Esophagus muscularis mucosa (tissue), 4 donors: Measurements from ENCODE around the gene C11orf97. TPM values are rescaled to one million over a fixed set of nuclear protein-coding genes. Genes with fewer than 3 reads are reported as not detected.
A peak's percentile ranks its signal among the peaks of the same experiment; 100 is the strongest.
"Not testable (repeated sequence)": the region's sequence is repeated elsewhere in the genome, so short reads cannot be mapped to it uniquely, and the experiment has no call there.

Experiments used
- DNase-seq: peaks from one replicate; pipeline ENCODE4 v3.0.0-alpha.2; 2017; ENCODE audit errors: extremely low spot score
- H3K27ac ChIP-seq, 4 donors: fragments of 200-600 bp; sonication (generic); replicated peaks in 1 of 4; 1 replicate in 3 of 4; 2 replicates in 1 of 4; pipeline ENCODE4 v1.5.1; 2016 to 2019; ENCODE audit warnings: mild to moderate bottlenecking in 1 of 4
- H3K27me3 ChIP-seq, 4 donors: fragments of 200-600 bp; sonication (generic); one replicate each; pipeline versions ENCODE4 v1.5.1 to v1.6.0; 2016 to 2019
- H3K36me3 ChIP-seq, 4 donors: fragments of 200-600 bp; sonication (generic); one replicate each; pipeline ENCODE4 v1.5.1; 2016 to 2019
- H3K4me1 ChIP-seq, 4 donors: fragments of 200-600 bp; sonication (generic); one replicate each; pipeline ENCODE4 v1.5.1; 2016 to 2019
- H3K4me3 ChIP-seq, 4 donors: fragments of 200-600 bp; sonication (generic); 1 replicate in 2 of 4; 2 replicates in 2 of 4; pipeline ENCODE4 v1.5.1; 2016 to 2019; ENCODE audit warnings: mild to moderate bottlenecking in 4 of 4, moderate library complexity in 1 of 4
- H3K9me3 ChIP-seq, 4 donors: fragments of 200-600 bp; sonication (generic); 1 replicate in 3 of 4; 2 replicates in 1 of 4; pipeline ENCODE4 v1.5.1; 2016 to 2019
- EP300 ChIP-seq: sonication (generic); formaldehyde crosslinking; IDR thresholded peaks from one replicate; pipeline ENCODE4 v1.6.1; 2017; ENCODE audit warnings: antibody characterized with exemption
- POLR2A ChIP-seq: fragments of 450-650 bp; IDR thresholded peaks from one replicate; pipeline ENCODE4 v1.6.1; 2017; ENCODE audit warnings: antibody characterized with exemption, moderate library complexity, mild to moderate bottlenecking, low read depth
- POLR2AphosphoS5 ChIP-seq, 2 donors: sonication (generic); formaldehyde crosslinking; IDR thresholded peaks; one replicate each; pipeline ENCODE4 v1.6.1; 2017; ENCODE audit warnings: antibody characterized with exemption in 2 of 2
- WGBS: methylation state at CpG from one replicate; pipeline ENCODE4 v1.1.5; 2018; 5-methylcytosine and 5-hydroxymethylcytosine counted together
- intact Hi-C: fragments of 100-400 bp; cut with DNase I; formaldehyde crosslinking; loops from one replicate; pipeline ENCODE4 v1.15.1; 2023
- total RNA-seq, 4 donors: library from RNA; depleted of rRNA; stranded (reverse); fragments of >200 nt; gene quantifications; one replicate each; pipeline versions ENCODE4 v1.1.0 to v1.2.1, GENCODE V29; 2016
- TF ChIP-seq, protein P1 (sequence below), 3 experiments: fragments of 200-600 bp in 2 of 3; fragments of 450-650 bp in 1 of 3; sonication (generic) in 2 of 3; IDR thresholded peaks; one replicate each; pipeline ENCODE4 v1.5.1; 2017 to 2019; ENCODE audit warnings: antibody characterized with exemption in 3 of 3, mild to moderate bottlenecking in 2 of 3, moderate library complexity in 1 of 3

The C11orf97 gene
- total RNA-seq, 4 donors from 2014 or later: not detected

DNA sequence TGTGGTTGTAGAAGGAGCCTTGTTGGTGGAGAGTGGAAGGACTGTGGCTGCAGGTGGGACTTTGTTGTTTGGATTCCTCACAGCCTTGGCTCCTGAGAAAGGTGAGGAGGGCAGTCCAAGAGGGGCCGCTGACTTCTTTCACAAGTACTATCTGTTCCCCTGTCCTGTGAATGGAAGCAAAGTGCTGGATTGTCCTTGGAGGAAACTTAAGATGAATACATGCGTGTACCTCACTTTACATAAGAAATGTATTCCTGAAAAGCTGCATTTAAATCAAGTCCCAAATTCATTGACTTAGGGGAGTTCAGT lies 33.9 kb downstream of the C11orf97 start:
- no peak overlapping the region for H3K27ac ChIP-seq
- intact Hi-C loops: no loop called here
- H3K27me3 ChIP-seq: no peaks in the 10 kb centered on the region
- TF ChIP-seq POLR2A (no peak), EP300 (no peak), POLR2AphosphoS5 (IDR thresholded peaks at IDR 0.05) (no peak)
- TF ChIP-seq, protein P1, sequence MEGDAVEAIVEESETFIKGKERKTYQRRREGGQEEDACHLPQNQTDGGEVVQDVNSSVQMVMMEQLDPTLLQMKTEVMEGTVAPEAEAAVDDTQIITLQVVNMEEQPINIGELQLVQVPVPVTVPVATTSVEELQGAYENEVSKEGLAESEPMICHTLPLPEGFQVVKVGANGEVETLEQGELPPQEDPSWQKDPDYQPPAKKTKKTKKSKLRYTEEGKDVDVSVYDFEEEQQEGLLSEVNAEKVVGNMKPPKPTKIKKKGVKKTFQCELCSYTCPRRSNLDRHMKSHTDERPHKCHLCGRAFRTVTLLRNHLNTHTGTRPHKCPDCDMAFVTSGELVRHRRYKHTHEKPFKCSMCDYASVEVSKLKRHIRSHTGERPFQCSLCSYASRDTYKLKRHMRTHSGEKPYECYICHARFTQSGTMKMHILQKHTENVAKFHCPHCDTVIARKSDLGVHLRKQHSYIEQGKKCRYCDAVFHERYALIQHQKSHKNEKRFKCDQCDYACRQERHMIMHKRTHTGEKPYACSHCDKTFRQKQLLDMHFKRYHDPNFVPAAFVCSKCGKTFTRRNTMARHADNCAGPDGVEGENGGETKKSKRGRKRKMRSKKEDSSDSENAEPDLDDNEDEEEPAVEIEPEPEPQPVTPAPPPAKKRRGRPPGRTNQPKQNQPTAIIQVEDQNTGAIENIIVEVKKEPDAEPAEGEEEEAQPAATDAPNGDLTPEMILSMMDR (IDR thresholded peaks at IDR 0.05): no peak
- WGBS: 91% methylated on average over 2 of the region's 2 CpGs
- H3K36me3 ChIP-seq: no peaks in the 10 kb centered on the region
- DNase-seq: no peak
- H3K4me3 ChIP-seq: peak overlapping the region; percentile 78 to 82 (median 80)
- peaks cover 15 to 70% (median 61%) of the 10 kb centered on the region in 4 donors for H3K4me1 ChIP-seq
- no peaks in the 10 kb centered on the region for H3K9me3 ChIP-seq

DNA sequence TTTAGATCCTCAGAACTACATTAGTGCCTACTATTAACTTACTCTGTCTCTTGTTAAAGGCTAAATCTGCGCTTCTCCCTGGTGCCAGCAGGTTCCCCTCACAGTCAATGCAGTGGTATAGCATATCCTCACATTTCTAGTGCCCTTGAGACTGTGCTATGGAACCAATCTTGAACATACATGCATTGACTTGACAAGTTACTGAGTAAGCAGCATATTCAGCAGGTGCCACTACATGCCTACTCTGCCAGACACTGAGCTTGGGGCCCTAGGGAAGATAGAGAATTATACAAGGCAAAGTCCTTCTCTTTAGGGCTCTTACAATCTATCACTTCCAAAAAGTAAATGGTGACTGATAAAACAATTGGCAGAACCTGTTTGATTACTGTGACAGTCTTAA lies 34.6 kb downstream of the C11orf97 start:
- Histone ChIP-seq H3K27ac (no peak overlapping the region), H3K36me3 (no peaks in the 10 kb centered on the region), H3K9me3 (no peaks in the 10 kb centered on the region), H3K4me3 (peak overlapping the region; percentile 3 to 80 (median 43)), H3K27me3 (no peaks in the 10 kb centered on the region), H3K4me1 (peaks cover 15 to 70% (median 61%) of the 10 kb centered on the region in 4 donors)
- no peak for DNase-seq
- 90% methylated on average over 1 of the region's 1 CpG for WGBS
- TF ChIP-seq, protein P1 (IDR thresholded peaks at IDR 0.05): no peak
- no peak for TF ChIP-seq POLR2AphosphoS5 (IDR thresholded peaks at IDR 0.05)
- intact Hi-C loops: no loop called here

DNA sequence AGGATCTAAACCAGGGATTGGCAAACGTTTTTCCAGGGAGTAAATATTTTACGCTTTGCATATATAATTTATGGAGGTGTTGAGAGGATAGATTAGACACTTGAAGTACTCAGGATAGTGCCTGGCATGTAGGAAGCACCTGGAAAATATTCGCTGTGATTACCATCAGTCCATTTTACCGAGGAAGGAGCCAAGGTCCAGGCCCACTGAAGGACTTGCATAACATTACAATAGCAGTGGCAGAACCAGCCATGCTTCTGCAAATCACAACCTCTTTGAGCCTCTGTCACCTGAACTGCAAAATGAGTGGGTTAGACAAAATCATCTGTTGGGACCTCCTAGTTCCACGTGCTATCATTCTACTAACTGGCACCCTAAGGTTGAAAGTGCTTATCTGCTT lies 36.9 kb downstream of the C11orf97 start:
- Histone ChIP-seq H3K27me3 (no peaks in the 10 kb centered on the region), H3K27ac (no peak overlapping the region), H3K36me3 (no peaks in the 10 kb centered on the region), H3K4me1 (peaks cover 8 to 56% (median 47%) of the 10 kb centered on the region in 4 donors), H3K9me3 (no peaks in the 10 kb centered on the region), H3K4me3 (no peak overlapping the region)
- 68% methylated on average over 5 of the region's 5 CpGs for WGBS
- intact Hi-C loops: no loop called here
- TF ChIP-seq, protein P1 (IDR thresholded peaks at IDR 0.05): no peak
- TF ChIP-seq POLR2A (no peak), EP300 (no peak), POLR2AphosphoS5 (IDR thresholded peaks at IDR 0.05) (no peak)
- no peak for DNase-seq

DNA sequence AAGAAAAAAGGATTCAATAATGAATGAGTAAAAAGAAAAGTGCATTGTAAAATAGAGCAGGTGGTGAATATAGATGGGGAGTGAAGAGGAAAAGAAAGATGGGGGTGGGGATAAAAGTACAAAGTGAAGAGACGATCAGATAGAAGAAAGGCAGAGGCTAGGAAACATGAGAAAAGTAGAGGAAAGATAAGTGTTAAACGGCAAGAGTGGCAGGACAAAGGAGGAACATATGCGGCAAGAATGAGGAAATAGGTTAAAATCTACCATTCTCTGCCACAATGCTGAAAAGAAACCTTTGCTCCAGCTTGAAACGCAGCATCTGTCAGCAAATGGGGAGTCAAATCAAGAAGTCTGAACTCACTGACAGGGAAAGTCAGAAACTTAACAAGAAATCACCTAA lies 38.3 kb downstream of the C11orf97 start:
- intact Hi-C loops: no loop called here
- 66% methylated on average over 4 of the region's 4 CpGs for WGBS
- H3K4me1 ChIP-seq: peaks cover 4 to 44% (median 37%) of the 10 kb centered on the region in 4 donors

DNA sequence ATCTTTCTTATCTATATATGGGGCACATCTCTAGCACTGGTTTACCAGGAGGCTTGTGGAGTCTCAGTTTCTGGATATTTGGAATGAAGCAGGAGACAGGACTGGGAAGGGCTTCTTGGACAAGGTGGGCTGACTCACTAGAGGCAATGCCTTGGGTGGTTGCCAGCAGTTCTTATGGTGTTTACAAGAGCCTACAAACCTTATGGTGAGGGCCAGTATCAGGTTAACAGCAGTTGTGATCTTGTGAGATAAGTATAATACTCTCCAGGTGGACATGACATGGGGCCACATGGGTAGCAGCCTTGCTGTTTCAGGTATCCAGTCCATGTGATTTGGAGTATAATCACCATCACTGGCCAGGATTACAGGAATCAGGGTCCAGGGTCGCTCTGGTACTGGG lies 41.7 kb downstream of the C11orf97 start:
- H3K4me3 ChIP-seq: no peak overlapping the region
- H3K36me3 ChIP-seq: no peaks in the 10 kb centered on the region
- H3K27ac ChIP-seq: no peak overlapping the region
- peaks cover 0 to 22% (median 12%) of the 10 kb centered on the region in 4 donors for H3K4me1 ChIP-seq
- H3K27me3 ChIP-seq: no peaks in the 10 kb centered on the region
- 91% methylated on average over 1 of the region's 1 CpG for WGBS
- TF ChIP-seq, protein P1 (IDR thresholded peaks at IDR 0.05): no peak
- no peak for TF ChIP-seq EP300
- no peak for TF ChIP-seq POLR2AphosphoS5 (IDR thresholded peaks at IDR 0.05)
- no peak for TF ChIP-seq POLR2A
- intact Hi-C loops: no loop called here
- H3K9me3 ChIP-seq: no peaks in the 10 kb centered on the region
- no peak for DNase-seq

More for the DNA sequence above, 38.3 kb downstream of the C11orf97 start:
- DNase-seq: no peak
- no peaks in the 10 kb centered on the region for H3K27me3 ChIP-seq
- H3K9me3 ChIP-seq: no peaks in the 10 kb centered on the region
- TF ChIP-seq, protein P1 (IDR thresholded peaks at IDR 0.05): no peak
- TF ChIP-seq POLR2AphosphoS5 (IDR thresholded peaks at IDR 0.05) (no peak), EP300 (no peak), POLR2A (no peak)
- H3K27ac ChIP-seq: no peak overlapping the region
- H3K4me3 ChIP-seq: no peak overlapping the region
- no peaks in the 10 kb centered on the region for H3K36me3 ChIP-seq

DNA sequence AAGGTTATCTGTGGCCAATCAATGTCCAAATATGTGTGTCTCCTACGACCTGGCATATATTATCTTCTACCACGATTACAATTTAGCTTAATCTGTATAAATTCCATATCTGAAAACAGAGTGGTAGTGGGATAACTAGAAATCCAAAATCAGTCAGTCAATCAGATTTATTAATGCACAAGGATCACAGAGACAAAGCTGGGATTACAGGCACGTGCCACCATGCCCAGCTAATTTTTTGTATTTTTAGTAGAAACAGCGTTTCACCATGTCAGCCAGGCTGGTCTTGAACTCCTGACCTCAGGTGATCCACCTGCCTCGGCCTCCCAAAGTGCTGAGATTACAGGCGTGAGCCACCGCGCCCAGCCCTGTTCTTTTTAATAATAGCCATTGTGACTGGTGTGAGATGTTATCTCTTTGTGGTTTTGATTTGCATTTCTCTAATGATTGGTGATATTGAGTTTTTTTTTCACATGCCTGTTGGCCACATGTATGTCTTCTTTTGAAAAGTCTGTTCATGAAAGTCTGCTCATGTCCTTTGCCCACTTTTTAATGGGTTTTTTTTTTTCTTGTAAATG lies 43.6 kb downstream of the C11orf97 start:
- over 99% methylated on average over 8 of the region's 8 CpGs for WGBS
- not testable (repeated sequence) for H3K4me3 ChIP-seq, H3K36me3 ChIP-seq, DNase-seq, H3K9me3 ChIP-seq, H3K27me3 ChIP-seq, H3K27ac ChIP-seq
- H3K4me1 ChIP-seq: peaks cover 0 to 12% (median 8%) of the 10 kb centered on the region in 4 donors
- intact Hi-C loops: loop anchor here (5.0 kb wide), 1 partner anchor 34 kb away; no protein-coding TSS in a partner anchor
